ENCODE measurements around the gene FAM83C. TPM values are rescaled to one million over a fixed set of nuclear protein-coding genes. Genes with fewer than 3 reads are reported as not detected.
A peak's percentile ranks its signal among the peaks of the same experiment; 100 is the strongest.

The FAM83C gene
- total RNA-seq, 1 donor from 2014 or later = not detected

- Mint-ChIP-seq H3K27ac (peak overlapping the region; percentile 99), H3K4me3 (peak overlapping the region; percentile 97), H3K9me3 (no peaks in the 10 kb centered on the region), H3K36me3 (peaks cover 4% of the 10 kb centered on the region), H3K4me1 (ENCODE audit: unreplicated experiment) (peaks cover 18% of the 10 kb centered on the region), H3K27me3 (no peaks in the 10 kb centered on the region)
- no peak for TF ChIP-seq CTCF (conservative IDR thresholded peaks at IDR 0.05)
- DNase-seq (ENCODE audit: extremely low spot score, unreplicated experiment) = no peak
Measured at GRCh38 chr20:35285806-35286076, 6.5 kb downstream of the FAM83C start.

- Mint-ChIP-seq H3K36me3 (peaks cover 6% of the 10 kb centered on the region), H3K27me3 (no peaks in the 10 kb centered on the region), H3K9me3 (no peaks in the 10 kb centered on the region), H3K27ac (peak overlapping the region; percentile 99), H3K4me1 (ENCODE audit: unreplicated experiment) (peaks cover 18% of the 10 kb centered on the region), H3K4me3 (peak overlapping the region; percentile 97)
- TF ChIP-seq CTCF (conservative IDR thresholded peaks at IDR 0.05) = no peak
- no peak for DNase-seq (ENCODE audit: extremely low spot score, unreplicated experiment)
Measured at GRCh38 chr20:35284992-35285805, 7.0 kb downstream of the FAM83C start.

GRCh38 chr20:35284267-35284991 lies 7.8 kb downstream of the FAM83C start, which contains the start of gene EIF6:
EIF6 (minus strand) TSS chr20:35284772; CDS start chr20:35284487, 285 bp downstream.
- Mint-ChIP-seq H3K4me1 (ENCODE audit: unreplicated experiment) (peaks cover 18% of the 10 kb centered on the region), H3K4me3 (peak within 1 kb of the TSS; percentile 97), H3K27me3 (no peaks in the 10 kb centered on the region), H3K9me3 (no peaks in the 10 kb centered on the region), H3K36me3 (peaks cover 14% of the 10 kb centered on the region), H3K27ac (peak within 1 kb of the TSS; percentile 99)
- peak; percentile 87 for DNase-seq (ENCODE audit: extremely low spot score, unreplicated experiment)
- TF ChIP-seq CTCF (conservative IDR thresholded peaks at IDR 0.05) = no peak

GRCh38 chr20:35283441-35284266 lies 8.6 kb downstream of the FAM83C start:
- Mint-ChIP-seq H3K36me3 (peaks cover 21% of the 10 kb centered on the region), H3K4me1 (ENCODE audit: unreplicated experiment) (peaks cover 18% of the 10 kb centered on the region), H3K27me3 (no peaks in the 10 kb centered on the region), H3K9me3 (no peaks in the 10 kb centered on the region), H3K4me3 (peak overlapping the region; percentile 97), H3K27ac (peak overlapping the region; percentile 99)
- no peak for DNase-seq (ENCODE audit: extremely low spot score, unreplicated experiment)
- no peak for TF ChIP-seq CTCF (conservative IDR thresholded peaks at IDR 0.05)

GRCh38 chr20:35281506-35282101 lies 10.6 kb downstream of the FAM83C start:
- H3K9me3 Mint-ChIP-seq = no peaks in the 10 kb centered on the region
- no peak overlapping the region for H3K4me3 Mint-ChIP-seq
- peak overlapping the region; percentile 84 for H3K27ac Mint-ChIP-seq
- peaks cover 25% of the 10 kb centered on the region for H3K36me3 Mint-ChIP-seq
- H3K27me3 Mint-ChIP-seq = no peaks in the 10 kb centered on the region
- no peak for DNase-seq (ENCODE audit: extremely low spot score, unreplicated experiment)
- H3K4me1 Mint-ChIP-seq (ENCODE audit: unreplicated experiment) = peaks cover 18% of the 10 kb centered on the region
- no peak for TF ChIP-seq CTCF (conservative IDR thresholded peaks at IDR 0.05)
